Measurements from ENCODE around the gene PER3.

The PER3 gene

GRCh38 chr1:7888248-7889081 lies 104.4 kb downstream of the PER3 start:
- no peaks in the 10 kb centered on the region for H3K9me3 Mint-ChIP-seq
- H3K4me1 Mint-ChIP-seq (ENCODE audit: low read depth): peaks cover 16% of the 10 kb centered on the region
- H3K36me3 Mint-ChIP-seq (ENCODE audit: low read depth): peaks cover 8% of the 10 kb centered on the region
- H3K27me3 Mint-ChIP-seq: peaks cover 7% of the 10 kb centered on the region
- no peak overlapping the region for H3K4me3 Mint-ChIP-seq
- H3K27ac Mint-ChIP-seq: no peak overlapping the region

DNA sequence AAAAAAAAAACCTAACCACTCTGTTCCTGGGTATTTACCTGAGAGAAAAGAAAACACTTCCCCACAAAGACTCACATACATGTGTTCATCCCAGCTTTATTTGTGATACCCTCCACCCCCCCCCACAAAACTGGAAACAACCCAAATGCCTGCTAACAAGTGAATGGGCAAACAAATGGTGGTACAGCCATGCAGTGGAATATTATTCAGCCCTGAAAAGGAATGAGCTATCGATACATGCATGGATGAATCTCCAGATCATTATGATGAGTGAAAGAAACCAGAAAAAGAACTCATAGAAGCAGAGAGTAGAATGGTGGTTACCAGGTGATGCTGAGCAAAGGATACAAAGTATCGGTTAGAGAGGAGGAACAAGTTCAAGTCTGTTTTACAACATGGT lies 106.8 kb downstream of the PER3 start:
- no peak overlapping the region for H3K27ac Mint-ChIP-seq
- no peak overlapping the region for H3K4me3 Mint-ChIP-seq
- H3K4me1 Mint-ChIP-seq (ENCODE audit: low read depth): peaks cover 9% of the 10 kb centered on the region
- peaks cover 7% of the 10 kb centered on the region for H3K27me3 Mint-ChIP-seq
- peaks cover 8% of the 10 kb centered on the region for H3K36me3 Mint-ChIP-seq (ENCODE audit: low read depth)
- no peaks in the 10 kb centered on the region for H3K9me3 Mint-ChIP-seq

- no peak overlapping the region for H3K27ac Mint-ChIP-seq
- peaks cover 8% of the 10 kb centered on the region for H3K36me3 Mint-ChIP-seq (ENCODE audit: low read depth)
- H3K27me3 Mint-ChIP-seq: peaks cover 3% of the 10 kb centered on the region
- no peak overlapping the region for H3K4me3 Mint-ChIP-seq
- H3K4me1 Mint-ChIP-seq (ENCODE audit: low read depth): peaks cover 9% of the 10 kb centered on the region
- H3K9me3 Mint-ChIP-seq: no peaks in the 10 kb centered on the region
Observed at GRCh38 chr1:7891804-7892203, 107.7 kb downstream of the PER3 start.

DNA sequence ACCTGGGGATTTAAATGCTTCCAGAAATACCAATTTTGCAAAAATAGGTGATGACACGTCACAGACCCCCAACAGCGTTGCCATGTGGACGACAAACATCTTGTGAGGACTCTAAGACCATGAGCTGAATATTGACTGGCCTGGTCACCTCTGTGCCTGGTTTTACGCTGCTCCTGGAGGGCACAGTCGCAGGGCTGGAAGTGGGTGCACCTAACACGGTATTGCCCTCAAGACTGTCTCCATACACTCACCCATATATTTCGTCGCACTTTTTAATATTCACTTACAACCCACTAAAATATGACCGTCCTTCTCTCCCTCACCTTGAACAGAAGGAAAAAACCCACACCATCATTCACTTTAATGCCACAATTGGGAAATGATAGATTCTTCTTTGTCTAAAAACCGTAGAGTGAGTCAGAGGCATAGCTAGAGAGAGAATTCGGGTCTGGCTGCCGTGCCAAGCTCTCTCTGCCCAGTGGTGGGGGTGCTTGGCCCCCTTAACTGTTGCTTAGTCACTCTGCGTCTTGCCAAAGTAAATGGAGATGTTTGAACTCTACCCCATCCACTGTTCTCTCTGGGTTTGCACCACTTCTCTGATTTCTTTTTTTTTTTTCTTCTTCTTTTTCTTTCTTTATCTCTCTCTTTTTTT lies 109.6 kb downstream of the PER3 start:
- Mint-ChIP-seq H3K4me3 (no peak overlapping the region), H3K36me3 (ENCODE audit: low read depth) (peaks cover 5% of the 10 kb centered on the region), H3K27ac (no peak overlapping the region)

More for the DNA sequence above, 109.6 kb downstream of the PER3 start:
- Mint-ChIP-seq H3K4me1 (ENCODE audit: low read depth) (peaks cover 16% of the 10 kb centered on the region), H3K9me3 (no peaks in the 10 kb centered on the region), H3K27me3 (peaks cover 2% of the 10 kb centered on the region)
